Measurements from ENCODE around the gene CAB39.

Gene CAB39

DNA sequence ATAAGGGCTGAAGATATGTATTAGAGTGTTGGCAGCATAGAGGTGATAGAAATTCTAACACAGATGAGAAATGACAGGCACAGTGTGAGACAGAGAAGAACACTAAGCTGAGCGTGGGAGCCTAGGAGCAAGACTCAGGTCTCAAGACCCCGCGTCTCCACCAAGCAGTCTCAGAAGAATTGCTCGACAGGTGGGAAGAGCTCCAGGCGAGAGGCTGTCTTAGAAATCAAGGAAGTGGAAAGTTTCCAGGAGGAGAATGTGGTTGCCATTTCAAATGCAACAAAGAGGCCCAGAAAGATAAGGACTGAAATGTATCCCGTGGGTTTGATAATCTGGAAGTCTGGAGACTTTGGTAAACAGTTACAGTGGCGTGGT, 31.5 kb upstream of the CAB39 start:
- TF ChIP-seq, protein P1, sequence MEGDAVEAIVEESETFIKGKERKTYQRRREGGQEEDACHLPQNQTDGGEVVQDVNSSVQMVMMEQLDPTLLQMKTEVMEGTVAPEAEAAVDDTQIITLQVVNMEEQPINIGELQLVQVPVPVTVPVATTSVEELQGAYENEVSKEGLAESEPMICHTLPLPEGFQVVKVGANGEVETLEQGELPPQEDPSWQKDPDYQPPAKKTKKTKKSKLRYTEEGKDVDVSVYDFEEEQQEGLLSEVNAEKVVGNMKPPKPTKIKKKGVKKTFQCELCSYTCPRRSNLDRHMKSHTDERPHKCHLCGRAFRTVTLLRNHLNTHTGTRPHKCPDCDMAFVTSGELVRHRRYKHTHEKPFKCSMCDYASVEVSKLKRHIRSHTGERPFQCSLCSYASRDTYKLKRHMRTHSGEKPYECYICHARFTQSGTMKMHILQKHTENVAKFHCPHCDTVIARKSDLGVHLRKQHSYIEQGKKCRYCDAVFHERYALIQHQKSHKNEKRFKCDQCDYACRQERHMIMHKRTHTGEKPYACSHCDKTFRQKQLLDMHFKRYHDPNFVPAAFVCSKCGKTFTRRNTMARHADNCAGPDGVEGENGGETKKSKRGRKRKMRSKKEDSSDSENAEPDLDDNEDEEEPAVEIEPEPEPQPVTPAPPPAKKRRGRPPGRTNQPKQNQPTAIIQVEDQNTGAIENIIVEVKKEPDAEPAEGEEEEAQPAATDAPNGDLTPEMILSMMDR (IDR thresholded peaks at IDR 0.05; ENCODE audit: low read depth, low read length): no peak
- DNase-seq (ENCODE audit: low read depth, low spot score): no peak
- H3K4me3 ChIP-seq (ENCODE audit: low read depth, low read length): no peak overlapping the region
- in situ Hi-C loops (cut with HindIII; ENCODE audit: low sequenced_read_pairs): no loop called here

GRCh38 chr2:230682546-230682945, 30.1 kb upstream of the CAB39 start:
- TF ChIP-seq, protein P1 (IDR thresholded peaks at IDR 0.05; ENCODE audit: low read depth, low read length): no peak
- no peak for DNase-seq (ENCODE audit: low read depth, low spot score)
- no peak overlapping the region for H3K4me3 ChIP-seq (ENCODE audit: low read depth, low read length)
- in situ Hi-C loops (cut with HindIII; ENCODE audit: low sequenced_read_pairs): no loop called here

DNA sequence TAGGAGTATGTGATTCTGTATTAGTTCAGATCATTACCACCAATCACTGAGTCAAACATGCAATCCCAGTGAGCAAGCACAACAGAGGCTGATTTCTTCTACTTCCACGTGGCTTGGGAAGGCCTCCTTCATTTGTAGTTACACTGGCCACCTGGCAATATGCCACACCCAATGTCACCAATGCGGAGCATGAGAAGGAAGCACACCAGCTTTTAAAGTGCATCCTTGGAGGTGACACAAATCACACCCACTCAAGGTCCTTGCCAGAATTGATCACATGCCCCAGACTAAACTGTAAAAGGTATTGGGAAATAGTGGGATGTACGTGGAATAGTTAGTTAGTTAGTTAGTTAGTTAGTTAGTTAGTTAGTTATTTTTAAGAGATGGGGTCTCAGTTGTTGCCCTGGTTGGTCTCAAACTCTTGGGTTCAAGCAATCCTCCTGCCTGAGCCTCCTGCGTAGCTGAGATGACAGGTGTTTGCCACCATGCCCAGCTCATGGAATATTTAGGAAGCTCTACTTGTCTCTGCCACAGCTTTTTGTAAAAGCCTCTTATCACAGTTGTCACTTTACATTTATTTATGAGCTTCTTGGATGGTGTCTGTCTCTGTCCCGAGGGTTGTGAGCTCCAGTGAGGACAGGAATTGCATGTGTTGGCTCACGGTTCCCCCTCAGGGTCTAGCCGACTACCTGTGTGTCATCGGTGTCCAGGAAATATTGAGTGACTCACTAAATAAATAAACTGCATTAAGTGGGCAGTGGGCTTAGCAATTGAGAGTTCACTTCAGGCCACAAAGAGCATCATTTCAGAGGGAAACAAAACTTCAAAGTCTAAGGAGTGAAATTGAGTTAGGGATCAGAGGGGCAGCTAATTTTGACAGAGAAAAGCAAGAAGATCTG, 28.1 kb upstream of the CAB39 start:
- in situ Hi-C loops (cut with HindIII; ENCODE audit: low sequenced_read_pairs): no loop called here
- no peak overlapping the region for H3K4me3 ChIP-seq (ENCODE audit: low read depth, low read length)
- TF ChIP-seq, protein P1 (IDR thresholded peaks at IDR 0.05; ENCODE audit: low read depth, low read length): no peak
- DNase-seq (ENCODE audit: low read depth, low spot score): peak; percentile 68

DNA sequence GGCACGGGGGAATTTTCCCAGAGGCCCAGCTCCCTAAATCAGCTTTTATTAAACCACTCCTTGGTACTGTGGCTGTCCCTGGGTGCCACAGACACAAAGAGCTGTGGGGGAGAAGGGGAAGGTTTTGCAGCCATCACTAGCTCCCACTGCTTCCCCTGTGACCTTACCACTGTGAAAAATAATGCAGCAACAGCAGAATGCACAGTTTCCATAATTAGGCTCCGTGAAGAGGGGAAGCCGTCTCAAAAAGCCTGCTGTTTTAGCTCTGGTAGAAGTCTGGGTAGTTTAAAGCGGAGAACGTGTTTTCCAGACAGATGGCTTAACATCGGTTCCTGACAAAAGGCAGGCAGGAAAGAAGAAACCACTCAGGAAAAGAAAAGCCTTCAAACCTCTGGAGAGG, 27.5 kb upstream of the CAB39 start:
- no peak overlapping the region for H3K4me3 ChIP-seq (ENCODE audit: low read depth, low read length)
- TF ChIP-seq, protein P1 (IDR thresholded peaks at IDR 0.05; ENCODE audit: low read depth, low read length): no peak
- in situ Hi-C loops (cut with HindIII; ENCODE audit: low sequenced_read_pairs): no loop called here
- no peak for DNase-seq (ENCODE audit: low read depth, low spot score)

DNA sequence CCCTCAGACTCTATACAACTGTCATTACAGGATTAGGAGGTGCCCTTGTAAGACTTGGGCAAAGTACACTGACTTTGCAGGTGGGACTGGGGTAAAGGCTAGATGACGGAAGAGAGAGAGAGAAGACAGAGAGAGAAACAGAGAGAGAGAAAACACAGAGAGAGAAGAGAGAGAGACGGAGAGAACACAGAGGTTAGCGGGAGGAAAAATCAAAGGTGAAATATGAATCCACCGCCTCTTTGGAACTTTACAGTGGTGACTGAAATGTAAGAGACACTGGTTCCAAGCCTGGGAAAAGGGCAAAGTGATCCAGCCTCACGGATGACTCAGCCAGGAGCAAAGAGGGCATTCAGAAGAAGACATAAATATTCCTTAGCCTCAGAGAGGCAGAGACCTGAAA, 25.1 kb upstream of the CAB39 start:
- H3K4me3 ChIP-seq (ENCODE audit: low read depth, low read length): no peak overlapping the region
- in situ Hi-C loops (cut with HindIII; ENCODE audit: low sequenced_read_pairs): no loop called here
- DNase-seq (ENCODE audit: low read depth, low spot score): peak; percentile 49
- TF ChIP-seq, protein P1 (IDR thresholded peaks at IDR 0.05; ENCODE audit: low read depth, low read length): no peak

DNA sequence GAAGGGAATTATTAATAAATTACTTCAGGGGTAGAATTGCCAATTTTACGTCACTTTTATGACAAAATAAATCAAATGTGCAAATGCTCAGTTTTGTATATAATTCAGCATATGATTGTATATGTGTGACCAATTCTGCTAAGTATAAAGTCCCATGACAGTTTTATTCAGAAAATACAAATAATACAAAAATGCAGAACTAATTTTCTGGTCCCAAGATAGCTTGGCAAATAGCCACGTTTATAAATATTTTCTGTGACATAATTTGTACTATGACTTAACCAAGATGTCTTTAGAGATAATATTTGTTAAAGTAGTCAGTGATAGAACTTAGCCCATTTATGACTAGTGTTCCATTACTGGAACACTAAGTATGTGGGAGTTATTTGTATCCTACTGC, 24.2 kb upstream of the CAB39 start:
- in situ Hi-C loops (cut with HindIII; ENCODE audit: low sequenced_read_pairs): no loop called here
- no peak for DNase-seq (ENCODE audit: low read depth, low spot score)
- H3K4me3 ChIP-seq (ENCODE audit: low read depth, low read length): no peak overlapping the region
- TF ChIP-seq, protein P1 (IDR thresholded peaks at IDR 0.05; ENCODE audit: low read depth, low read length): no peak
